Stomach (tissue), 9 donors: ENCODE results near the gene PSMG1. TPM values are rescaled to one million over a fixed set of nuclear protein-coding genes. Genes with fewer than 3 reads are reported as not detected.

ENCODE experiments used
- DNase-seq, 2 donors: peaks; one replicate each; pipeline versions ENCODE4 v3.0.0 to v3.0.0-alpha.2; 2013 to 2019
- H3K27ac ChIP-seq, 5 donors: fragments of 200-600 bp in 4 of 5; sonication (generic) in 4 of 5; one replicate each; pipeline ENCODE4 v1.5.1; 2013 to 2019; ENCODE audit warnings: mild to moderate bottlenecking in 1 of 5, moderate library complexity in 1 of 5
- H3K27me3 ChIP-seq, 3 donors: fragments of 200-600 bp; sonication (generic); one replicate each; pipeline ENCODE4 v1.5.1; 2017 to 2019; ENCODE audit warnings: mixed run types in 1 of 3
- H3K36me3 ChIP-seq, 4 donors: fragments of 200-600 bp; sonication (generic); 1 replicate in 3 of 4; 2 replicates in 1 of 4; pipeline ENCODE4 v1.5.1; 2016 to 2019
- H3K4me1 ChIP-seq, 4 donors: fragments of 200-600 bp; sonication (generic); one replicate each; pipeline ENCODE4 v1.5.1; 2016 to 2019
- H3K4me3 ChIP-seq, 4 donors: fragments of 200-600 bp; sonication (generic) in 3 of 4; one replicate each; pipeline ENCODE4 v1.5.1; 2016 to 2019; ENCODE audit warnings: mild to moderate bottlenecking in 1 of 4
- H3K9me3 ChIP-seq, 4 donors: fragments of 200-600 bp; sonication (generic); one replicate each; pipeline ENCODE4 v1.5.1; 2016 to 2019
- CTCF ChIP-seq, 7 experiments: fragments of 450-650 bp in 4 of 7; fragments of 200-600 bp in 3 of 7; sonication (generic) in 3 of 7; IDR thresholded peaks; one replicate each; pipeline ENCODE4 v1.5.1; 2016 to 2019; ENCODE audit warnings: antibody characterized with exemption in 7 of 7, control low read depth in 2 of 7, mild to moderate bottlenecking in 1 of 7
- EP300 ChIP-seq: sonication (generic); formaldehyde crosslinking; IDR thresholded peaks from one replicate; pipeline ENCODE4 v1.6.1; 2017; ENCODE audit warnings: antibody characterized with exemption
- POLR2A ChIP-seq, 4 donors: fragments of 450-650 bp; IDR thresholded peaks; one replicate each; pipeline ENCODE4 v1.6.1; 2016; ENCODE audit warnings: antibody characterized with exemption in 4 of 4, control low read depth in 2 of 4, mild to moderate bottlenecking in 1 of 4, moderate library complexity in 1 of 4
- POLR2AphosphoS5 ChIP-seq, 3 donors: sonication (generic); formaldehyde crosslinking; IDR thresholded peaks; one replicate each; pipeline ENCODE4 v1.6.1; 2016; ENCODE audit warnings: antibody characterized with exemption in 3 of 3
- WGBS, 5 donors: extraction: QIAGEN DNeasy Blood & Tissue Kit in 3 of 5; methylation state at CpG; one replicate each; pipeline versions ENCODE4 v1.1.5 to v1.1.7; 2013 to 2018; 5-methylcytosine and 5-hydroxymethylcytosine counted together
- intact Hi-C: fragments of 100-400 bp; cut with DNase I; formaldehyde crosslinking; loops from one replicate; pipeline ENCODE4 v1.15.1; 2023; ENCODE audit warnings: low total_unique reads
- polyA plus RNA-seq, 3 donors: library from polyadenylated mRNA; stranded (reverse); fragments of 200-250 nt; gene quantifications; one replicate each; pipeline ENCODE4 v1.2.3, GENCODE V29; 2013
- total RNA-seq, 5 donors: library from RNA; depleted of rRNA; stranded (reverse); fragments of >200 nt; gene quantifications; one replicate each; pipeline versions ENCODE4 v1.1.0 to v1.2.3, GENCODE V29; 2014 to 2016
- donor health status: healthy with polysubstance abuse.
- donor health status: Bipolar disorder and iron deficiency.
- donor health status: healthy.

The PSMG1 gene
- total and polyA plus RNA-seq, 8 donors, result 11.6 to 53.2 (median 32.5) TPM; not detected in 1

GRCh38 chr21:39175154-39175553 lies 8.1 kb downstream of the PSMG1 start:
- Histone ChIP-seq H3K4me3 (no peak overlapping the region), H3K27ac (no peak overlapping the region), H3K9me3 (no peaks in the 10 kb centered on the region), H3K27me3 (no peaks in the 10 kb centered on the region), H3K4me1 (no peaks in the 10 kb centered on the region), H3K36me3 (peaks cover 10 to 82% (median 72%) of the 10 kb centered on the region in 4 donors)
- 82 to 89% (median 86%) methylated on average over 4 of the region's 4 CpGs for WGBS, 5 donors
- TF ChIP-seq POLR2AphosphoS5 (IDR thresholded peaks at IDR 0.05), result no peak
- TF ChIP-seq POLR2A (IDR thresholded peaks at IDR 0.05), result no peak
- TF ChIP-seq CTCF (IDR thresholded peaks at IDR 0.05), result peak in 4 of 7 experiments; percentile 23 to 57 (median 38)
- TF ChIP-seq EP300, result no peak
- peak in 1 of 2 donors; percentile 37 for DNase-seq
- intact Hi-C loops, result no loop called here

- intact Hi-C loops, result no loop called here
- no peak overlapping the region for H3K4me3 ChIP-seq
- H3K27ac ChIP-seq, result no peak overlapping the region
- no peaks in the 10 kb centered on the region for H3K27me3 ChIP-seq
- no peaks in the 10 kb centered on the region for H3K9me3 ChIP-seq
- peaks cover 10 to 81% (median 61%) of the 10 kb centered on the region in 4 donors for H3K36me3 ChIP-seq
- H3K4me1 ChIP-seq, result no peaks in the 10 kb centered on the region
- TF ChIP-seq EP300 (no peak), CTCF (IDR thresholded peaks at IDR 0.05) (no peak), POLR2A (IDR thresholded peaks at IDR 0.05) (no peak), POLR2AphosphoS5 (IDR thresholded peaks at IDR 0.05) (no peak)
- DNase-seq, result no peak
- WGBS, 5 donors, result 76 to 87% (median 86%) methylated on average over 3 of the region's 3 CpGs
Observed at GRCh38 chr21:39173716-39174680, 9.3 kb downstream of the PSMG1 start.

- H3K27ac ChIP-seq, result no peak overlapping the region
- no peak overlapping the region for H3K4me3 ChIP-seq
- no peak for DNase-seq
- no peak for TF ChIP-seq EP300
- peak in 1 of 3 donors; percentile 19 for TF ChIP-seq POLR2AphosphoS5 (IDR thresholded peaks at IDR 0.05)
- no peaks in the 10 kb centered on the region for H3K4me1 ChIP-seq
- 50 to 79% (median 69%) methylated on average over 5 of the region's 5 CpGs for WGBS, 5 donors
- peaks cover 0 to 4% (median 2%) of the 10 kb centered on the region in 4 donors for H3K9me3 ChIP-seq
- intact Hi-C loops, result no loop called here
- H3K36me3 ChIP-seq, result peaks cover 7 to 51% (median 38%) of the 10 kb centered on the region in 4 donors
- no peaks in the 10 kb centered on the region for H3K27me3 ChIP-seq
Observed at GRCh38 chr21:39169906-39170305, 13.3 kb downstream of the PSMG1 start.

- peaks cover 7 to 39% (median 28%) of the 10 kb centered on the region in 4 donors for H3K36me3 ChIP-seq
- H3K4me3 ChIP-seq, result no peak overlapping the region
- WGBS, 5 donors, result 91 to 100% (median 95%) methylated on average over 2 of the region's 2 CpGs
- no peak overlapping the region for H3K27ac ChIP-seq
- H3K9me3 ChIP-seq, result peaks cover 0 to 15% (median 13%) of the 10 kb centered on the region in 4 donors
- TF ChIP-seq CTCF (IDR thresholded peaks at IDR 0.05) (no peak), EP300 (no peak), POLR2AphosphoS5 (IDR thresholded peaks at IDR 0.05) (no peak), POLR2A (IDR thresholded peaks at IDR 0.05) (no peak)
- intact Hi-C loops, result no loop called here
- DNase-seq, result no peak
- no peaks in the 10 kb centered on the region for H3K27me3 ChIP-seq
- H3K4me1 ChIP-seq, result no peaks in the 10 kb centered on the region
Observed at GRCh38 chr21:39168800-39169199, 14.5 kb downstream of the PSMG1 start.
